Lower leg skin (tissue), 4 donors: ENCODE measurements around the gene ARHGAP23. TPM values are rescaled to one million over a fixed set of nuclear protein-coding genes. Genes with fewer than 3 reads are reported as not detected.

Experiments used
- DNase-seq, 2 donors: peaks; one replicate each; pipeline ENCODE4 v3.0.0-alpha.2; 2019; ENCODE audit warnings: low spot score in 2 of 2
- H3K4me3 ChIP-seq: fragments of 200-600 bp; sonication (generic); 2 replicates; pipeline ENCODE4 v1.5.1; 2017; ENCODE audit warnings: mild to moderate bottlenecking, low read depth; ENCODE audit not compliant: poor library complexity, severe bottlenecking
- CTCF ChIP-seq, 3 donors: fragments of 450-650 bp; IDR thresholded peaks; one replicate each; pipeline ENCODE4 v1.5.1; 2016; ENCODE audit warnings: antibody characterized with exemption in 3 of 3, mild to moderate bottlenecking in 3 of 3, moderate library complexity in 2 of 3
- POLR2A ChIP-seq, 2 donors: fragments of 450-650 bp; IDR thresholded peaks; one replicate each; pipeline ENCODE4 v1.6.1; 2016 to 2017; ENCODE audit warnings: antibody characterized with exemption in 2 of 2, mild to moderate bottlenecking in 1 of 2, moderate library complexity in 1 of 2
- WGBS, 2 donors: methylation state at CpG; one replicate each; pipeline ENCODE4 v1.1.5; 2018; 5-methylcytosine and 5-hydroxymethylcytosine counted together
- intact Hi-C: fragments of 100-400 bp; cut with DNase I; formaldehyde crosslinking; loops from one replicate; pipeline ENCODE4 v1.15.0; 2023; ENCODE audit warnings: low total_unique reads
- total RNA-seq, 4 donors: library from RNA; depleted of rRNA; stranded (reverse); fragments of >200 nt; gene quantifications; one replicate each; pipeline ENCODE4 v1.1.0, GENCODE V29; 2016

ARHGAP23 gene
- total RNA-seq, 4 donors from 2014 or later: 127 to 201 (median 149) TPM

GRCh38 chr17:38458521-38458920 is 30.3 kb downstream of the ARHGAP23 start:
- intact Hi-C loops: no loop called here
- TF ChIP-seq CTCF (IDR thresholded peaks at IDR 0.05) (no peak), POLR2A (IDR thresholded peaks at IDR 0.05) (no peak)
- 81 to 86% methylated on average over 6 of the region's 6 CpGs for WGBS, 2 donors
- no peak overlapping the region for H3K4me3 ChIP-seq
- no peak for DNase-seq

GRCh38 chr17:38459567-38459966 is 31.3 kb downstream of the ARHGAP23 start:
- H3K4me3 ChIP-seq: no peak overlapping the region
- no peak for DNase-seq
- intact Hi-C loops: no loop called here
- WGBS, 2 donors: 54 to 58% methylated on average over 5 to 6 of the region's 6 CpGs
- TF ChIP-seq POLR2A (IDR thresholded peaks at IDR 0.05) (no peak), CTCF (IDR thresholded peaks at IDR 0.05) (no peak)

GRCh38 chr17:38460082-38460715 is 31.9 kb downstream of the ARHGAP23 start:
- intact Hi-C loops: no loop called here
- no peak overlapping the region for H3K4me3 ChIP-seq
- 86 to 88% methylated on average over 12 of the region's 12 CpGs for WGBS, 2 donors
- TF ChIP-seq POLR2A (IDR thresholded peaks at IDR 0.05) (no peak), CTCF (IDR thresholded peaks at IDR 0.05) (no peak)
- no peak for DNase-seq

- intact Hi-C loops: no loop called here
- 86 to 89% methylated on average over 19 of the region's 19 CpGs for WGBS, 2 donors
- no peak for DNase-seq
- TF ChIP-seq CTCF (IDR thresholded peaks at IDR 0.05) (no peak), POLR2A (IDR thresholded peaks at IDR 0.05) (no peak)
- H3K4me3 ChIP-seq: no peak overlapping the region
Observed at GRCh38 chr17:38460716-38461630, 32.7 kb downstream of the ARHGAP23 start.

GRCh38 chr17:38461683-38462082 is 33.4 kb downstream of the ARHGAP23 start:
- intact Hi-C loops: no loop called here
- H3K4me3 ChIP-seq: no peak overlapping the region
- 86 to 94% methylated on average over 7 of the region's 7 CpGs for WGBS, 2 donors
- DNase-seq: no peak
- TF ChIP-seq CTCF (IDR thresholded peaks at IDR 0.05) (no peak), POLR2A (IDR thresholded peaks at IDR 0.05) (no peak)
